GM06990 (cell line): ENCODE measurements around the gene CHRNA7.
A peak's percentile ranks its signal among the peaks of the same experiment; 100 is the strongest.

Experiments
- DNase-seq: peaks from one replicate; pipeline ENCODE4 v3.0.0-alpha.2; 2011; ENCODE audit not compliant: insufficient read length; ENCODE audit errors: extremely low read depth
- H3K27me3 ChIP-seq: replicated peaks from 2 replicates; pipeline ENCODE4 v1.6.0; 2011; ENCODE audit warnings: low read length; ENCODE audit not compliant: control insufficient read depth, insufficient read depth
- H3K36me3 ChIP-seq: 2 replicates; pipeline ENCODE4 v1.5.1; 2011; ENCODE audit warnings: low read length; ENCODE audit not compliant: control insufficient read depth, insufficient read depth
- H3K4me3 ChIP-seq: replicated peaks from 2 replicates; pipeline ENCODE4 v1.5.1; 2011; ENCODE audit warnings: low read depth, mild to moderate bottlenecking, control low read depth, low read length
- CTCF ChIP-seq: IDR thresholded peaks from 2 replicates; pipeline ENCODE4 v1.5.1; 2011; ENCODE audit warnings: low read length, control low read depth, mild to moderate bottlenecking, inconsistent platforms; ENCODE audit not compliant: insufficient read depth, poor library complexity, severe bottlenecking

Gene CHRNA7

GRCh38 chr15:32122013-32122412, 91.7 kb downstream of the CHRNA7 start:
- TF ChIP-seq CTCF, result no peak
- DNase-seq, result no peak
- Histone ChIP-seq H3K4me3 (no peak overlapping the region), H3K27me3 (no peaks in the 10 kb centered on the region; the same call in 1 of the 2 replicates), H3K36me3 (no peaks in the 10 kb centered on the region)

GRCh38 chr15:32123473-32123872, 93.2 kb downstream of the CHRNA7 start:
- Histone ChIP-seq H3K4me3 (no peak overlapping the region), H3K36me3 (no peaks in the 10 kb centered on the region), H3K27me3 (no peaks in the 10 kb centered on the region)
- no peak for DNase-seq
- no peak for TF ChIP-seq CTCF

- no peaks in the 10 kb centered on the region for H3K36me3 ChIP-seq
- no peak overlapping the region for H3K4me3 ChIP-seq
- H3K27me3 ChIP-seq, result no peaks in the 10 kb centered on the region
- no peak for TF ChIP-seq CTCF
- DNase-seq, result no peak
These were observed 94.4 kb downstream of the CHRNA7 start for GRCh38 chr15:32124726-32125125.

GRCh38 chr15:32125595-32125994, 95.3 kb downstream of the CHRNA7 start:
- H3K4me3 ChIP-seq, result no peak overlapping the region

GRCh38 chr15:32129815-32130214, 99.5 kb downstream of the CHRNA7 start:
- H3K36me3 ChIP-seq, result no peaks in the 10 kb centered on the region; the same call in 1 of the 2 replicates
- no peak for TF ChIP-seq CTCF
- H3K4me3 ChIP-seq, result no peak overlapping the region

More at GRCh38 chr15:32125595-32125994, 95.3 kb downstream of the CHRNA7 start:
- H3K36me3 ChIP-seq, result no peaks in the 10 kb centered on the region
- no peaks in the 10 kb centered on the region; the same call in 1 of the 2 replicates for H3K27me3 ChIP-seq
- no peak for DNase-seq
- no peak for TF ChIP-seq CTCF

GRCh38 chr15:32130823-32131222, 100.5 kb downstream of the CHRNA7 start:
- no peaks in the 10 kb centered on the region; the same call in 1 of the 2 replicates for H3K27me3 ChIP-seq
- no peak overlapping the region for H3K4me3 ChIP-seq
- TF ChIP-seq CTCF, result peak; percentile 5
- no peaks in the 10 kb centered on the region; the same call in 1 of the 2 replicates for H3K36me3 ChIP-seq
- DNase-seq, result no peak

More at GRCh38 chr15:32129815-32130214, 99.5 kb downstream of the CHRNA7 start:
- no peak for DNase-seq
- H3K27me3 ChIP-seq, result no peaks in the 10 kb centered on the region; the same call in 1 of the 2 replicates
